ENCODE measurements around the gene LGALS4.
"Not testable (repeated sequence)": the region's sequence is repeated elsewhere in the genome, so short reads cannot be mapped to it uniquely, and the experiment has no call there.

The LGALS4 gene

GRCh38 chr19:38821230-38821825 lies 8.6 kb upstream of the LGALS4 start:
- not testable (repeated sequence) for DNase-seq (ENCODE audit: low spot score)

DNA sequence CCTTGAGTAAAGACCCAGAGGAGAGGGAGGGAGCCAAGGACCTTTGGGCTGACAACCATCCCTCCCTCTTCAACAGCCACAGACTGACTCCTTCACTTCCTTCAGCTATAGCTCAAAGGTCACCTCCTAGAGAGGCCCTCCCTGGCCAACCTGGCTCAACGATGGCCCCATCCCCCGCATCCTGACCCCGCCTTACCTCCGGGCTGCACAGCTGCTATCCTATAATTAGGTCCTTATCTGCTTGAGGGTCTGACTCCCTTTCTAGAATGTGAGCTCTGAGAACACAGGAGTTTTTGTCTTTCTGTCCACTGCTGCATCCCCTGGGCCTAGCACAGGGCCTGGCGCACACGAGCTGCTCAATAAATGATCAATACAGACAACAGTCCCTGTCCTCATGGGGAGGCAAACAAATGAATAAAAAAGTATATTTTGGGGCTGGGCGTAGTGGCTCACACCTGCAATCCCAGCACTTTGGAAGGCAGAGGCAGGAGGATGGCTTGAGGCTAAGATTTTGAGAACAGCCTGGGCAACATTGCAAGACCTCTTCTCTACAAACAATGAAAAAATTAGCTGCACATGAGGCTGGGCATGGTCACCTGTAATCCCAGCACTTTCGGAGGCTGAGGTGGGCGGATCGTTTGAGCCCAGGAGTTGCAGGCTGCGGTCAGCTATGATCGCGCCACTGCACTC lies 6.6 kb upstream of the LGALS4 start:
- peak; percentile 92 for DNase-seq (ENCODE audit: low spot score)

DNA sequence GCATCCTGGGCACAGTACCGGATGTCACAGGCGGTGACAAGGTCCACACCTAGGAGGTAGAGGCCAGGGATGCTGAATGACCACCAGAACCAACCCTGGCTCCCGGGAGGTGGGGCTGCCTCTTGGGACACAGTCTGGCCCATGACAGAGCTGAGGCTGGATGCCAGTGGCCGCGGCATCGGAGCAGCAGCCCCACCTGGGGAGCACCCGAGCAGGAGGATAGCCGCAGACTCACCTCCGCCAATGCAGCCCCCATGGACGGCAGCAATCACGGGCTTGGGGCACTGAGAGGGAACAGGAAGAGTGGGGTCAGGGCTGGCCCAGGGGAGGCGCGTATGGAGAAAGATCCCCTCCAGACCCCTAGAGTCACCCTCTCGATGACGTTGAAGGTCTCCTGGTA lies 4.3 kb upstream of the LGALS4 start:
- DNase-seq (ENCODE audit: low spot score), result no peak

- no peak for DNase-seq (ENCODE audit: low spot score)
These were observed 3.5 kb upstream of the LGALS4 start for GRCh38 chr19:38816131-38816750.

DNA sequence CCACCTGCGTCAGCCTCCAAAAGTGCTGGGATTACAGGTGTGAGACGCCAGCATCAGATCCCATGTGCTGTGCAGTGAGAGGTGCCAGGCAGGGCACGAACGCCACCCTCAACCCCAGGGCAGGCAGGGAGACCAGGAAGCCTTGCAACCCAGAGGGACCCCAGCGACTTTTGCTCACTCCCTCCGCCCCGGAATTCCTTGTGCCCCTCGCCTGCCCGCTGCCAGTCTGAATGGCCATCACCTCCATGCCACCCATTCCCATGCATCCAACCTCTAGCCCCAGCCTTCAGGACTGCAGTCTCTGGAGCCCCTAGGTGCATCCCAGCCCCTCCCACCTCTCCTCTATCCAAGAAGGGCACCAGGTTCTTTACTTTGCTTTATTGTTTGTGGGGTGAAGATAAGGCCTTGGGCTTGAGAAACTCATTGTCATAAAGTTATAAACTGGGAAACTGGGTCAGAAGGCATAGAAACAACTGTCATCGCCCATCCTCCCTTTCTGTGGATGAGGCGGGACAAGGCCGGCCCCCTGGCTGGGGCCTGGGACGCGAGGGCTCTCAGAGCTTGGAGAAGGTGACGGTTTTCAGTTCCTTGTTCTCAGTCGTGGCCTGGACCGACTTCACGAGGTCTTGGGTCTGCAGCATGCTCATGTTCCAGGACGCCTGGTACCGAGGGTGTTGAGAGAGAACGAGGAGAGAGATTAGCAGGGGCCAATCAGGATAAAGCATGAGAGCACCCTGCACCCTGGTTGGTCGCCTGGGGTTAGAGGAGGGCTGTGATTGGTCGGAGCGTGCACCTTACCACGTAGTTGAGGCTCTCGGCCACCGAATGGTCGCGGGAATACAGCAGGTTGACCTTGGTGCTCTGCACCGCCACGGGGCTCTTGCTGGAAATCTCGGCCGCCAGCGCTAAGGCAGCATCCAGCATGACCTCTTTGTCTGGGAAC lies 2.6 kb upstream of the LGALS4 start:
- peak; percentile 4 for DNase-seq (ENCODE audit: low spot score)

- not testable (repeated sequence) for DNase-seq (ENCODE audit: low spot score)
These were observed 1.2 kb upstream of the LGALS4 start for GRCh38 chr19:38813932-38814331.

DNA sequence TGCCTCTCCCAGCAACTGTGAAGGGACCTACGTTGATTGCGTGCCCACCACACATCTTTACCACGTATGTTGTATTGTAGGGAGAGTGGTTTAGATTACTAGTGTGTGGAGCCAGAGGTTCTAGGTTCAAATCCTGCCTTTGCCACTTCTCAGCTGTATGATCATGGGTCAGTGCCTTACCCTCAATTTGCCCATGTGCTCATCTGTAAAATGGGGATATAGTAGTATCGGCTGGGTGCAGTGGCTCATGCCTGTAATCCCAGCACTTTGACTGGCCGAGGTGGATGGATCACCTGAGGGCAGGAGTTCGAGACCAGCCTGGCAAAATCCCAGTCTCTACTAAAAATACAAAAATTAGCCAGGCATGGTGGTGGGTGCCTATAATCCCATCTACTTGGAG lies 578 bp upstream of the LGALS4 start:
- peak; percentile 7 for DNase-seq (ENCODE audit: low spot score)

DNA sequence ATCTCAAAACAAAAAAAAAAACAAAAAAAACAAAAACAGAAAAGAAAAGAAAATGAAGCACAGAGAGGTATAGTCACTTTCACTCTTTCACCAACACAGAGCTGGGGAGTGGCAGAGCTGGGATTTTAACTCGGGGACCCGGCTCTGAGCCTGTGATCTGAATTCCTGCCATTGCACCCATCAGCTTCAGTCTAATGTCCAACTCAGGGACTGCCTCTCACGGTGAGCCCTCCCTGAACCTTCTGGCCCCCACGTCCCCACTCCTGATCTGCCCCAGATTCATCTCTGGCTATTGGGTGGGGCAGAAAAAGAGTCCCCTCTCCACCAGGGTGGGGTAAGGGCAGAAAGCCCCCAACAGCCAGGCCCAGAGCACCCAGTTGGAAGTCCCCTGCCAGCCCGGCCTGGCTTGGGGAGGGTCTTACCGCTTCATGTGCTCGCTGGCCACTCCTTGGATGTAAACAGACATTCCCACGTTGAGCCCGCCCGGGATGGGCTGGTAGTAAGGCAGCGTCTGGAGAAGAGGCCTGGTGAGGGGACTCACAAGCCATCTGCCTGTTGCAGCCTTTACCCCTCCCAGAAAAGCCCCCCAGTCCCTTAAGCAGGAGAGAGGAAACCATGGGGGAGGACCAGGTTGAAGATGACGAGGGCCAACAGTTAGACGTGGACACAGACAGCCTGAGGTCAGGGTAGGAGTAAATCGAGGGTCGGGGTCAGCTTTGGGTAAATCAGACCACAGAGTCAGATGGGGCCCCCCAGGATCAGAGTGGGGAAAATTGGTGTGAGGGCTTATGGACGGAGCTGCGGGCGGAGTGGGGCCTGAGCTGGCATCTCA lies 520 bp downstream of the LGALS4 start:
- DNase-seq (ENCODE audit: low spot score), result peak; percentile 6

GRCh38 chr19:38809592-38810252 lies 3.0 kb downstream of the LGALS4 start:
- peak; percentile 2 for DNase-seq (ENCODE audit: low spot score)

DNA sequence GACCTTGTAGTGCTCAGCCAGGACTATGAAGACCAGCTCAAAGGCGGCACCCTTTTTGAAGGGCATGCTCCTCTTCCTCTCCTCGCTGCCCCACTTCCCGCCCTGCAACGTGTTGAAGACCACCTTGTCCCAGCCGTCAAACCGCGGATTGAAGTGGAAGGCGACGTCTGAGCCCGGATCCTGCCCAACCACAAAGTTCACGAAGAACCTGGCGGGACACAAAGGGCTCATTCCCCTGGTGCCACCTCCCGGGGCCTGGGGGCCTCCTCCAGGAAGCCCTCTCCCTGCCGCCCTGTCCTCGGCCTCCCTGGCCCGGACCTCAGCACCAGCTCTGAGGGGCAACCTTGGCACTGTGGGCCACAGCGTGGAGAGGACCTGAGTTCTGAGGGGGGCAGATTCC lies 4.0 kb downstream of the LGALS4 start:
- no peak for DNase-seq (ENCODE audit: low spot score)

DNA sequence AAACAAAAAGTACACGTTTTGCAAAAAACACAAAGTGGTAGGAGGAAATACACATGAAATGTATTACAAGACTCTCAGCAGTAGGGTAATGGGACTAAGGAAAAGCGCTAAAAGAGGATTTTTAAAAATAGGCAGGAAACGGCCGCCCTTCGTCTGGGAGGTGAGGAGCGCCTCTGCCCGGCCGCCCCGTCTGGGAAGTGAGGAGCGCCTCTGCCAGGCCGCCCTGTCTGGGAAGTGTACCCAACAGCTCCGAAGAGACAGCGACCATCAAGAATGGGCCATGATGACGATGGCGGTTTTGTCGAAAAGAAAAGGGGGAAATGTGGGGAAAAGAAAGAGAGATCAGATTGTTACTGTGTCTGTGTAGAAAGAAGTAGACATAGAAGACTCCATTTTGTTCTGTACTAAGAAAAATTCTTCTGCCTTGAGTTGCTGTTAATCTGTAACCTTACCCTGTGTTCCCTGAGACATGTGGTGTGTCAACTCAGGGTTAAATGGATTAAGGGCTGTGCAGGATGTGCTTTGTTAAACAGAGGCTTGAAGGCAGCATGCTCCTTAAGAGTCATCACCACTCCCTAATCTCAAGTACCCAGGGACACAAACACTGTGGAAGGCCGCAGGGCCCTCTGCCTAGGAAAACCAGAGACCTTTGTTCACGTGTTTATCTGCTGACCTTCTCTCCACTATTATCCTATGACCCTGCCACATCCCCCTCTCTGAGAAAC lies 5.2 kb downstream of the LGALS4 start:
- peak; percentile 2 for DNase-seq (ENCODE audit: low spot score)

GRCh38 chr19:38806371-38806770 lies 6.4 kb downstream of the LGALS4 start:
- DNase-seq (ENCODE audit: low spot score), result no peak

DNA sequence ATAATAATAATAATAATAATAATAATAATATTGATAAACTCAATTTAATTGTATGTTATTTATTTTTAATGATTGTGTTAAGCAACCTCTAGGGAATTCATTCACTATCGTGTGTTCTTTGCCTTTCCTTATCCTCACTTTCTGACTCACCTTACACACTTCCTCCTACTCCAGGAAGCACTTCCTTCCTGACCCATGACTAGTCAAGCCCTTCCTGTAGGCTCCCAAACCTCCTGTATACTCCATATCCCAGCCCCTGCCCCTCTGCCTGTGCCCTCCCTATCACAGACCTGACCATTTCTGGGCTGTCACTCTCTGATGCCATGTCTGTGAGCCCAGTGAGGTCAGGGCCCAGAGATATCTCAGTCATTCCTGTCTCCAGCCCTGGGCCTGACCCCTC lies 7.6 kb downstream of the LGALS4 start:
- no peak for DNase-seq (ENCODE audit: low spot score)

- no peak for DNase-seq (ENCODE audit: low spot score)
These were observed 9.2 kb downstream of the LGALS4 start for GRCh38 chr19:38803543-38803942.

DNA sequence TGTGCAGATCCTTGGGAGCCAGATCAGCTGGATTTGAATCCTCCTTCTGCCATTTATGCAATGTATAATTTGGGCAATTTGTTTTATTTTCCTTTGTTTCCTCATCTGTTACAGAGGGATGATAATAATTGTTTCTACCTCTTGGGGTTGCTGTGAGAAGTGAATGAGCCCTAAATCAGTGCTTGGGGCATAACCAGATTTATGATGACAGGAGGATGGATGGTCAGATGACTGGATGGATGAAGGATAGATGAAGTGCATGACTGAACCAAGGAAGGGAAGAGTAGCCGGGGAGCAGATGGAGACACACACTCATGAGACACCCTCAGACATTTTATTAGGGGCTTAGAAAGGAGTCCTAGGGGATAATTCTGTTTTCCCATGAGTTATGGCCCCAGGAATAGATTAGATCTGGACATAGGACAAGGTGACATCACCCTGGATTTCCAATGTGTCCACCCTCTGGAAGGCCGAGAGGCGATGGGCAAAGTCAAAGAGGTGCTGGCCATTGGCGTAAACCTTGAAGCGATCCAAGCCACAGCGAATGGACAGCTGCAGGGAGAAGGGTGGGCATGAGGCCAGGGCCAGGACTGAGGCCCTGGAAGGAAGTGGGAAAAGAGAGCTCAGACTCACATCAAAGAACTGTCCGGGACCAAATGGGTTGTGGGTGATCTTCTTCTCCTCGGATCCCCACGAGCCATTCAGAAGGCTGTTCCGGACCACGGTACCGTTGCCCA lies 11.2 kb downstream of the LGALS4 start:
- no peak for DNase-seq (ENCODE audit: low spot score)

GRCh38 chr19:38800577-38801347 lies 12.0 kb downstream of the LGALS4 start:
- DNase-seq (ENCODE audit: low spot score), result no peak

DNA sequence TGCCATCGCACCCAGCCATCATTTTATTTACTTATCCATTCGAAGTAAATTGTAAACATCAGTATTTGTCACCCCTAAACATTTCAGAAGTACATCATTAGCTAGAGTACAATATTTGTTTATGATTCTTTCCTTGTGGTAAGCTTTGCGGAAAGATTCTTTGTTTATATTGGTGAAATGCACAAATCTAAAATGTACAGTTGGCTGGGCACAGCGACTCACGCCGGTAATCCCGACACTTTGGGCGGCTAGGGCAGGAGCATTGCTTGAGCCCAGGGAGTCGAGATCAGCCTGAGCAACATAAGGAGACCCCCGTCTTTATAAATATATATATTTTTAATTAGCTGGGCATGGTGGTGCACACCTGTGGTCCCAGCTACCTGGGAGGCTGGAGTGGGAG lies 13.6 kb downstream of the LGALS4 start:
- no peak for DNase-seq (ENCODE audit: low spot score)

DNA sequence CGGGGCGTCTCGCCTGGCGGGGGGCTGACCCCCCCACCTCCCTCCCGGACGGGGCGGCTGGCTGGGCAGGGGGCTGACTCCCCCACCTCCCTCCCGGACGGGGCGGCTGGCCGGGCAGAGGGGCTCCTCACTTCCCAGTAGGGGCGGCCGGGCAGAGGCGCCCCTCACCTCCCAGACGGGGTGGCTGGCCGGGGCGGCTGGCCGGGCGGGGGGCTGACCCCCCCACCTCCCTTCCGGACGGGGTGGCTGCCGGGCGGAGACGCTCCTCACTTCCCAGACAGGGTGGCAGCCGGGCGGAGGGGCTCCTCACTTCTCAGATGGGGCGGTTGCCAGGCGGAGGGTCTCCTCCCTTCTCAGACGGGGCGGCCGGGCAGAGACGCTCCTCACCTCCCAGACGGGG lies 15.0 kb downstream of the LGALS4 start:
- DNase-seq (ENCODE audit: low spot score), result not testable (repeated sequence)

DNA sequence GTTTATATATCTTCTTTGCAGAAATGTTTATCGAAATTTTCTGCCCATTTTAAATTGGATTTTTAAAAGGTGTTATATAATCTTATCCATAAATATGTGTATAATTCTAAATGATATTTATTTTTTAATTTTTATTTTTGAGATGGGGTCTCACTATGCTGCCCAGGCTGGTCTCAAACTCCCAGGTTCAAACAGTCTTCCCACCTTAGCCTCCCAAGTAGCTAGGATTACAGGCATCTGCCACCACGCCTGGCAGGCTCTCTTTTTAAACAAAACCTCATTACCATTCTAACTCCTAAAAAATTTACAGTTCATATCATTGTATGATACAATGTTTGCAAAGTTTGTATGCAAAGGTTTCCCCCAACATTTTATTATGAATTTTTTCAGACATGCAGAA lies 16.6 kb downstream of the LGALS4 start:
- no peak for DNase-seq (ENCODE audit: low spot score)
